B cell (primary cell): Measurements from ENCODE around the gene SHE. TPM values are rescaled to one million over a fixed set of nuclear protein-coding genes. Genes with fewer than 3 reads are reported as not detected.

Experiments used
- ATAC-seq: fragments of 200-7000 bp; cut with Tn5 transposase; one replicate; pipeline ENCODE4 v1.10.0; 2021; ENCODE audit warnings: low read depth, mild to moderate bottlenecking, moderate number of reproducible peaks, moderate library complexity
- CTCF ChIA-PET: fragments of 350-600 bp; sonication (Branson Sonifier 250); formaldehyde crosslinking; loops from one replicate; lab custom pipeline; 2021; ENCODE audit warnings: antibody characterized with exemption, inconsistent platforms; lab: Charles Lee
- POLR2A ChIA-PET: fragments of 350-600 bp; sonication (Branson Sonifier 250); formaldehyde crosslinking; loops from one replicate; lab custom pipeline; 2021; ENCODE audit warnings: antibody characterized with exemption; lab: Charles Lee
- DNase-seq: peaks from one replicate; pipeline ENCODE4 v3.0.0; 2013
- H2AFZ ChIP-seq: 2 replicates; pipeline ENCODE4 v1.6.1; 2012; ENCODE audit warnings: mild to moderate bottlenecking, low read depth, low read length; ENCODE audit not compliant: insufficient read depth, poor library complexity, severe bottlenecking
- H3K27ac ChIP-seq, 2 donors: 1 replicate in 1 of 2; 2 replicates in 1 of 2; pipeline ENCODE4 v1.5.1; 2012 to 2013; ENCODE audit warnings: low read length in 2 of 2, mild to moderate bottlenecking in 2 of 2, moderate library complexity in 1 of 2
- H3K27me3 ChIP-seq, 4 experiments: fragments of 200-600 bp in 1 of 4; sonication (generic) in 1 of 4; replicated peaks in 1 of 4; 1 replicate in 2 of 4; 2 replicates in 2 of 4; pipeline versions ENCODE4 v1.6.1 to v1.7.0; 2013 to 2016; ENCODE audit warnings: low read length in 3 of 4, mild to moderate bottlenecking in 2 of 4, mixed read lengths in 1 of 4, moderate library complexity in 1 of 4; ENCODE audit not compliant: insufficient read depth in 4 of 4, control insufficient read depth in 3 of 4; ENCODE audit errors: control extremely low read depth in 1 of 4
- H3K36me3 ChIP-seq, 2 experiments: replicated peaks in 1 of 2; 1 replicate in 1 of 2; 2 replicates in 1 of 2; pipeline versions ENCODE4 v1.6.1 to v1.7.1; 2013; ENCODE audit warnings: low read length in 1 of 2; ENCODE audit not compliant: insufficient read depth in 2 of 2, control insufficient read depth in 1 of 2; ENCODE audit errors: control extremely low read depth in 1 of 2, extremely low read depth in 1 of 2
- H3K4me1 ChIP-seq, 2 donors: fragments of 200-600 bp in 1 of 2; sonication (generic) in 1 of 2; 1 replicate in 1 of 2; 2 replicates in 1 of 2; pipeline versions ENCODE4 v1.5.1 to v1.6.1; 2013 to 2017; ENCODE audit warnings: low read length in 2 of 2; ENCODE audit not compliant: control insufficient read depth in 2 of 2, insufficient read depth in 2 of 2
- H3K4me2 ChIP-seq: replicated peaks from 2 replicates; pipeline ENCODE3; 2012; ENCODE audit warnings: mild to moderate bottlenecking, low read depth, low read length; ENCODE audit not compliant: poor library complexity, severe bottlenecking
- H3K4me3 ChIP-seq, 5 experiments: fragments of 200-600 bp in 1 of 5; sonication (generic) in 1 of 5; 1 replicate in 3 of 5; 2 replicates in 2 of 5; pipeline versions ENCODE4 v1.5.1 to v1.7.0; 2011 to 2016; ENCODE audit warnings: low read length in 4 of 5, mild to moderate bottlenecking in 4 of 5, low read depth in 2 of 5, control low read depth in 1 of 5, moderate library complexity in 1 of 5; ENCODE audit not compliant: insufficient read depth in 1 of 5; ENCODE audit errors: control extremely low read depth in 1 of 5, extremely low read depth in 1 of 5
- H3K79me2 ChIP-seq: fragments of 200-600 bp; sonication (generic); one replicate; pipeline ENCODE4 v1.6.0; 2016; ENCODE audit warnings: low read length; ENCODE audit not compliant: control insufficient read depth, insufficient read depth
- H3K9ac ChIP-seq: fragments of 200-600 bp; sonication (generic); 2 replicates; pipeline ENCODE4 v1.6.1; 2017; ENCODE audit warnings: mild to moderate bottlenecking, low read length, moderate library complexity
- H3K9me3 ChIP-seq, 3 donors: one replicate each; pipeline versions ENCODE4 v1.6.1 to v1.7.1; 2013; ENCODE audit warnings: low read length in 2 of 3; ENCODE audit not compliant: control insufficient read depth in 2 of 3, insufficient read depth in 1 of 3; ENCODE audit errors: control extremely low read depth in 1 of 3
- H4K20me1 ChIP-seq: 2 replicates; pipeline ENCODE4 v1.6.0; 2012; ENCODE audit warnings: mild to moderate bottlenecking, low read length; ENCODE audit not compliant: insufficient read depth, control insufficient read depth, poor library complexity, severe bottlenecking
- H3K27ac Mint-ChIP-seq: one replicate; pipeline ENCODE4 v1.8.0; 2021; ENCODE audit warnings: mixed read lengths
- H3K27me3 Mint-ChIP-seq: one replicate; pipeline ENCODE4 v1.8.0; 2021; ENCODE audit warnings: mixed read lengths
- H3K4me1 Mint-ChIP-seq: one replicate; pipeline ENCODE4 v1.8.0; 2021; ENCODE audit warnings: mixed read lengths
- H3K4me3 Mint-ChIP-seq: one replicate; pipeline ENCODE4 v1.8.0; 2021; ENCODE audit warnings: mixed read lengths
- H3K9me3 Mint-ChIP-seq: one replicate; pipeline ENCODE4 v1.8.0; 2022; ENCODE audit warnings: mixed read lengths; ENCODE audit not compliant: insufficient read depth
- CTCF ChIP-seq: fragments of 200-600 bp; IDR thresholded peaks from one replicate; pipeline ENCODE4 v1.8.0; 2022; ENCODE audit warnings: antibody characterized with exemption, mild to moderate bottlenecking
- EZH2 ChIP-seq: IDR thresholded peaks from 2 replicates; pipeline ENCODE4 v1.6.1; 2012; ENCODE audit warnings: borderline replicate concordance, low read depth, mild to moderate bottlenecking, moderate library complexity, low read length; ENCODE audit not compliant: insufficient read depth, poor library complexity, severe bottlenecking
- WGBS: methylation state at CpG from one replicate; pipeline ENCODE4 v1.1.5; 2013; ENCODE audit warnings: missing lambda C conversion rate; ENCODE audit not compliant: insufficient coverage; 5-methylcytosine and 5-hydroxymethylcytosine counted together
- intact Hi-C: fragments of 100-400 bp; cut with micrococcal nuclease; formaldehyde crosslinking; loops from one replicate; pipeline ENCODE4 v1.10.0; 2022
- polyA plus RNA-seq: library from polyadenylated mRNA; depleted of rRNA; stranded (reverse); fragments of >200 nt; gene quantifications from 2 replicates; pipeline ENCODE4 v1.2.3, GENCODE V29; 2012
- total RNA-seq, 2 donors: library from RNA; stranded (reverse); fragments of 120-200 nt in 1 of 2; gene quantifications; 1 replicate in 1 of 2; 2 replicates in 1 of 2; pipeline versions ENCODE4 v1.2.3 to v1.2.4, GENCODE V29; 2013 to 2022

The SHE gene
- total and polyA plus RNA-seq, 2 donors (not counting 1 experiment from before 2014, with no cell fraction given): 0.01 TPM; not detected in 1

GRCh38 chr1:154546264-154547063, 44.3 kb upstream of the SHE start:
- H3K4me2 ChIP-seq: no peak overlapping the region
- WGBS: 100% methylated on average over 1 of the region's 13 CpGs
- intact Hi-C loops: loop anchor here (5.0 kb wide), 1 partner anchor 224 kb away; the partner anchor contains the start of gene AQP10

More at GRCh38 chr1:154546264-154547063, 44.3 kb upstream of the SHE start:
- H3K9me3 Mint-ChIP-seq: no peaks in the 10 kb centered on the region
- H3K4me3 Mint-ChIP-seq: no peak overlapping the region
- POLR2A ChIA-PET: no interaction called here
- DNase-seq (peak; percentile 69), ATAC-seq (peak; percentile 86)
- Histone ChIP-seq H2AFZ (no peak overlapping the region), H3K79me2 (no peaks in the 10 kb centered on the region), H3K9me3 (no peaks in the 10 kb centered on the region), H3K4me1 (no peaks in the 10 kb centered on the region), H3K27me3 (peaks cover 0 to 4% (median 0%) of the 10 kb centered on the region in 4 experiments), H3K9ac (no peak overlapping the region), H3K27ac (no peak overlapping the region), H3K36me3 (peaks cover 16 to 28% of the 10 kb centered on the region in 2 experiments), H4K20me1 (peaks cover 12% of the 10 kb centered on the region), H3K4me3 (no peak overlapping the region)
- TF ChIP-seq CTCF (peak; percentile 83), EZH2 (no peak)
- no peak overlapping the region for H3K27ac Mint-ChIP-seq
- CTCF ChIA-PET: interaction anchor here (0.6 to 6.6 kb wide), 23 partner anchors 9 to 539 kb away, joined by 3 to 188 read pairs (median 4); no protein-coding TSS in a partner anchor
- H3K4me1 Mint-ChIP-seq: peaks cover 5% of the 10 kb centered on the region
- peaks cover 15% of the 10 kb centered on the region for H3K27me3 Mint-ChIP-seq
